ENCODE measurements around the gene ADARB2.

Gene ADARB2

GRCh38 chr10:1423676-1424253 lies 313.6 kb downstream of the ADARB2 start:
- no peak for TF ChIP-seq CTCF (IDR thresholded peaks at IDR 0.05; ENCODE audit: borderline replicate concordance, control extremely low read depth, extremely low read depth, insufficient read depth, missing control alignments)
- DNase-seq (ENCODE audit: low spot score): no peak
- in situ Hi-C loops (cut with MboI; ENCODE audit: low sequenced_read_pairs, unreplicated experiment): no loop called here

- no peak for TF ChIP-seq CTCF (IDR thresholded peaks at IDR 0.05; ENCODE audit: borderline replicate concordance, control extremely low read depth, extremely low read depth, insufficient read depth, missing control alignments)
- in situ Hi-C loops (cut with MboI; ENCODE audit: low sequenced_read_pairs, unreplicated experiment): no loop called here
- no peak for DNase-seq (ENCODE audit: low spot score)
These were observed 315.1 kb downstream of the ADARB2 start for GRCh38 chr10:1422275-1422674.

- in situ Hi-C loops (cut with MboI; ENCODE audit: low sequenced_read_pairs, unreplicated experiment): no loop called here
- DNase-seq (ENCODE audit: low spot score): peak; percentile 85
- TF ChIP-seq CTCF (IDR thresholded peaks at IDR 0.05; ENCODE audit: borderline replicate concordance, control extremely low read depth, extremely low read depth, insufficient read depth, missing control alignments): peak; percentile 78
These were observed 316.5 kb downstream of the ADARB2 start for GRCh38 chr10:1420661-1421362.

DNA sequence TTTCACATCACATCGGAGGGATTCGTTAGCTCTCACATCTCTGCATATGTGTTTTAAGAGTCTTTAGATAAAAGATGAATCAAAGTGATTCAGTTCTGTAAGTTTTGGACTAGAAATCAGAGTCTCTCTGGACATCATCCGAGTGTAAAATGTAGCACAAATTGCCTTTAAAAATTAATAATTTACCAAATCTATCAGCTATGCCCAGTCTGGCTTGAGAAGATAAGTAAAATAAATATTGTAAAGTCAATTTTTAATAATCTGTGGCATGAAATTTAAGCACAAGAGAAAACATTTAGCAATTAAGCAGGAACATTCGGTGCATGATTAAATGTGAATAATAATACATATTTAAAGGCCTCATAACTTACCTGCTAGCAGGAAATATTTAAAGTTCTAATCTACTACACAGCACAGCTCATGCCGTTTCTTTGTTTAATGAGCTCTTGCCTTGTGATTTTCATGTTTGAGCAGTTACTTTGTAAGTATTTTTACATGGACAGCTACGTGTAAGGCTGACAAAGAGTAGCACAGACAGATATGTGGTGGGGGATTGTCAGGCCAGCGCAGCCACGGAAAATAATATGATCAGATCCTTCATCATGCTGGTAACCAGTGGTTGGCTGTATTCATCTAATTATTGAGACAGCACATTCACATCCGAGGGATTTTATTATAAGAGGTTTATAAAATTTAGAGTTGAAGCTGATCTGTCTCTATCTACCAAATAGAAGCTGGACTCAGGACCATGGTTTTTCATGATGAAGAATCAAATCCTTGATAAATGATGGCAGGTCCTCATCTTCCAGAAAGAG lies 317.3 kb downstream of the ADARB2 start:
- no peak for DNase-seq (ENCODE audit: low spot score)
- TF ChIP-seq CTCF (IDR thresholded peaks at IDR 0.05; ENCODE audit: borderline replicate concordance, control extremely low read depth, extremely low read depth, insufficient read depth, missing control alignments): no peak
- in situ Hi-C loops (cut with MboI; ENCODE audit: low sequenced_read_pairs, unreplicated experiment): no loop called here

- no peak for TF ChIP-seq CTCF (IDR thresholded peaks at IDR 0.05; ENCODE audit: borderline replicate concordance, control extremely low read depth, extremely low read depth, insufficient read depth, missing control alignments)
- in situ Hi-C loops (cut with MboI; ENCODE audit: low sequenced_read_pairs, unreplicated experiment): no loop called here
- no peak for DNase-seq (ENCODE audit: low spot score)
These were observed 319.2 kb downstream of the ADARB2 start for GRCh38 chr10:1418031-1418550.

DNA sequence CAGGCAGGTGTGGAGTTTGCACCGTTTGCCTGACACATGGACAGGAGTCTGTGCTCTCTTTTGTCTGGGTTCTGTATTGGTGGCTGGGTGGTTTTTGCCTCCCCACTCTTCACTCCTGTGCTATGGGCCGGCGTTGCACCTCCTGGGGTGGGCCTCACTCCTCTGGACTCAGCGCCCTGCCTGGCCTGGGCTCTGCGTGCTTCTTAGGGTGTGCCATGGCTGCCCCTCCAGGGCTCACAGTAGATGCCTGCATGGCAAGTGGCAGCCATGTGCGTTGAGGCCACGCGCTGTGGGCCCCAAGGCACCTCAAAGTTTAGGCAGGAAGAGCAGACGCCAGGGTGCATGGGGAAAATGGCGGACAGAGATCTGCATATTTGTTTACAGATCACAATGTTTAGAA lies 319.8 kb downstream of the ADARB2 start:
- no peak for DNase-seq (ENCODE audit: low spot score)
- in situ Hi-C loops (cut with MboI; ENCODE audit: low sequenced_read_pairs, unreplicated experiment): no loop called here
- no peak for TF ChIP-seq CTCF (IDR thresholded peaks at IDR 0.05; ENCODE audit: borderline replicate concordance, control extremely low read depth, extremely low read depth, insufficient read depth, missing control alignments)

All from GM13976 (cell line).